ENCODE measurements around the gene AKAP8.
A peak's percentile ranks its signal among the peaks of the same experiment; 100 is the strongest.
"Not testable (repeated sequence)": the region's sequence is repeated elsewhere in the genome, so short reads cannot be mapped to it uniquely, and the experiment has no call there.

Gene AKAP8

GRCh38 chr19:15379083-15379998, at the start of gene AKAP8:
Gene AKAP8, minus strand, starts transcription at chr19:15379787. Its CDS starts 56 bp downstream, at chr19:15379731.
- DNase-seq, result peak; percentile 100

- no peak for DNase-seq
These were observed 48.4 kb upstream of the AKAP8 start for GRCh38 chr19:15427991-15428471.

- DNase-seq, result no peak
These were observed 47.7 kb upstream of the AKAP8 start for GRCh38 chr19:15427350-15427700.

GRCh38 chr19:15426485-15427349, 47.1 kb upstream of the AKAP8 start:
- DNase-seq, result no peak

- DNase-seq, result no peak
These were observed 45.8 kb upstream of the AKAP8 start for GRCh38 chr19:15425321-15425950.

GRCh38 chr19:15424692-15425272, 45.2 kb upstream of the AKAP8 start:
- no peak for DNase-seq

GRCh38 chr19:15424121-15424520, 44.5 kb upstream of the AKAP8 start:
- DNase-seq, result no peak

GRCh38 chr19:15423130-15423529, 43.5 kb upstream of the AKAP8 start:
- DNase-seq, result no peak

GRCh38 chr19:15422296-15423075, 42.9 kb upstream of the AKAP8 start:
- DNase-seq, result no peak

GRCh38 chr19:15421721-15422260, 42.2 kb upstream of the AKAP8 start:
- no peak for DNase-seq

- no peak for DNase-seq
These were observed 41.6 kb upstream of the AKAP8 start for GRCh38 chr19:15421136-15421695.

GRCh38 chr19:15419413-15420025, 39.9 kb upstream of the AKAP8 start:
- DNase-seq, result no peak

- DNase-seq, result peak; percentile 99
These were observed 39.2 kb upstream of the AKAP8 start, which contains the start of gene AKAP8L for GRCh38 chr19:15418579-15419412. Gene AKAP8L, minus strand, starts transcription at chr19:15418988. Its CDS starts 65 bp downstream, at chr19:15418923.

- no peak for DNase-seq
These were observed 38.6 kb upstream of the AKAP8 start for GRCh38 chr19:15418231-15418578.

GRCh38 chr19:15417699-15418098, 38.1 kb upstream of the AKAP8 start:
- peak; percentile 48 for DNase-seq

- DNase-seq, result no peak
These were observed 33.2 kb upstream of the AKAP8 start for GRCh38 chr19:15412832-15413231.

GRCh38 chr19:15411351-15411750, 31.8 kb upstream of the AKAP8 start:
- not testable (repeated sequence) for DNase-seq

GRCh38 chr19:15404780-15405211, 25.2 kb upstream of the AKAP8 start:
- peak; percentile 64 for DNase-seq

- DNase-seq, result no peak
These were observed 24.7 kb upstream of the AKAP8 start for GRCh38 chr19:15404097-15404779.

Data from retina (tissue), 1 donor.